Panc1 (cell line): ENCODE results near the gene MACROD1. TPM values are rescaled to one million over a fixed set of nuclear protein-coding genes. Genes with fewer than 3 reads are reported as not detected.

ENCODE experiments used
- ATAC-seq: fragments of 200-7000 bp; cut with Tn5 transposase; 2 replicates; pipeline ENCODE4 v1.9.1; 2020; ENCODE audit warnings: mild to moderate bottlenecking, moderate library complexity
- BruUV-seq: library from RNA; stranded (reverse); fragments of 400-500 nt; replicated peaks from 2 replicates; lab custom pipeline; 2021; lab: Mats Ljungman, UMichigan
- CTCF ChIA-PET: fragments of 300-600 bp; sonication (Branson Sonifier 250); formaldehyde crosslinking; loops from one replicate; lab custom pipeline; 2022; ENCODE audit warnings: antibody characterized with exemption; lab: Charles Lee
- POLR2A ChIA-PET: fragments of 300-600 bp; sonication (Branson Sonifier 250); formaldehyde crosslinking; loops from one replicate; lab custom pipeline; 2022; ENCODE audit warnings: antibody characterized with exemption; lab: Charles Lee
- DNase-seq: peaks from one replicate; pipeline ENCODE4 v3.0.0-alpha.2; 2010; ENCODE audit warnings: low read depth, low spot score
- H3K27ac ChIP-seq: 2 replicates; pipeline ENCODE4 v1.5.1; 2011; ENCODE audit warnings: mild to moderate bottlenecking, low read length, inconsistent platforms
- H3K27me3 ChIP-seq: fragments of 200-500 bp; sonication (Bioruptor generic); 2 replicates; pipeline ENCODE4 v1.6.0; 2014; ENCODE audit warnings: low read length, inconsistent platforms; ENCODE audit not compliant: control insufficient read depth, insufficient read depth
- H3K36me3 ChIP-seq: fragments of 200-500 bp; sonication (Bioruptor generic); 2 replicates; pipeline ENCODE4 v1.5.1; 2014; ENCODE audit warnings: inconsistent platforms, mild to moderate bottlenecking, low read length, moderate library complexity; ENCODE audit not compliant: control insufficient read depth, insufficient read depth
- H3K4me1 ChIP-seq: 2 replicates; pipeline ENCODE4 v1.5.1; 2011; ENCODE audit warnings: inconsistent platforms, mild to moderate bottlenecking, low read length, moderate library complexity; ENCODE audit not compliant: control insufficient read depth, insufficient read depth
- H3K4me3 ChIP-seq, 2 experiments: 2 replicates each; pipeline ENCODE4 v1.5.1; 2011 to 2012; ENCODE audit warnings: low read depth in 2 of 2, low read length in 2 of 2, mild to moderate bottlenecking in 2 of 2, inconsistent platforms in 1 of 2, moderate library complexity in 1 of 2
- H3K9me3 ChIP-seq: fragments of 200-500 bp; sonication (Bioruptor generic); 2 replicates; pipeline ENCODE4 v1.5.1; 2014; ENCODE audit warnings: low read depth, mild to moderate bottlenecking, inconsistent platforms, low read length, moderate library complexity; ENCODE audit not compliant: control insufficient read depth, insufficient read depth
- CTCF ChIP-seq: fragments of 450-650 bp; IDR thresholded peaks from 2 replicates; pipeline ENCODE4 v1.5.1; 2017; ENCODE audit warnings: mild to moderate bottlenecking
- POLR2AphosphoS5 ChIP-seq: IDR thresholded peaks from 2 replicates; pipeline ENCODE4 v1.6.1; 2012; ENCODE audit warnings: mild to moderate bottlenecking, low read depth, low read length, moderate library complexity
- REST ChIP-seq, 2 experiments: IDR thresholded peaks; 2 replicates each; pipeline ENCODE4 v1.6.1; 2011 to 2012; ENCODE audit warnings: low read depth in 2 of 2, control low read depth in 1 of 2, low read length in 1 of 2, mild to moderate bottlenecking in 1 of 2, moderate library complexity in 1 of 2; ENCODE audit not compliant: insufficient read depth in 1 of 2
- SIN3A ChIP-seq: IDR thresholded peaks from 2 replicates; pipeline ENCODE4 v1.6.1; 2012; ENCODE audit warnings: low read depth, mild to moderate bottlenecking, low read length, moderate library complexity, borderline replicate concordance; ENCODE audit not compliant: insufficient read depth
- TCF7L2 ChIP-seq: IDR thresholded peaks from 2 replicates; pipeline ENCODE4 v1.6.1; 2011; ENCODE audit warnings: mild to moderate bottlenecking, low read depth, low read length, inconsistent platforms
- in situ Hi-C: cut with HindIII; loops from 2 replicates; pipeline ENCODE4 v1.10.0; 2016; ENCODE audit warnings: low sequenced_read_pairs, low pct_unique_long_range_greater_than_20kb
- intact Hi-C: fragments of 100-400 bp; cut with micrococcal nuclease; formaldehyde crosslinking; loops from one replicate; pipeline ENCODE4 v1.10.0; 2022; ENCODE audit not compliant: unreplicated experiment
- total RNA-seq: library from RNA; stranded (reverse); gene quantifications from one replicate; pipeline ENCODE4 v1.2.1, GENCODE V29; 2021; ENCODE audit not compliant: unreplicated experiment

MACROD1 gene
- total RNA-seq, 1 experiment from 2014 or later, result 16.8 TPM

- ChIA-PET POLR2A (interaction anchor here (0.5 to 0.6 kb wide), 2 partner anchors 14 to 84 kb away, joined by 3 to 4 read pairs; no protein-coding TSS in a partner anchor), CTCF (no interaction called here)
- Histone ChIP-seq H3K4me3 (no peak overlapping the region), H3K27ac (no peak overlapping the region), H3K4me1 (peaks cover 19% of the 10 kb centered on the region), H3K36me3 (no peaks in the 10 kb centered on the region), H3K9me3 (no peaks in the 10 kb centered on the region), H3K27me3 (no peaks in the 10 kb centered on the region)
- BruUV-seq, result no TSS peak
- intact Hi-C loops, result no loop called here
- in situ Hi-C loops, result no loop called here
- TF ChIP-seq REST (IDR thresholded peaks at IDR 0.05; ENCODE audit: insufficient read depth in 1 of 2, low read depth in 2 of 2, low read length in 1 of 2) (no peak), POLR2AphosphoS5 (no peak), SIN3A (no peak), TCF7L2 (no peak), CTCF (no peak)
- DNase-seq (no peak), ATAC-seq (no peak)
These were observed 37.5 kb downstream of the MACROD1 start for GRCh38 chr11:64128255-64129006.

- H3K27me3 ChIP-seq, result no peaks in the 10 kb centered on the region
- peaks cover 14% of the 10 kb centered on the region for H3K4me1 ChIP-seq
- no peaks in the 10 kb centered on the region for H3K36me3 ChIP-seq
- no peaks in the 10 kb centered on the region for H3K9me3 ChIP-seq
- no peak overlapping the region for H3K27ac ChIP-seq
- no TSS peak for BruUV-seq
- ATAC-seq (no peak), DNase-seq (no peak)
- ChIA-PET CTCF (no interaction called here), POLR2A (interaction anchor here (0.7 kb wide), 1 partner anchor 264 kb away, joined by 4 read pairs; no protein-coding TSS in a partner anchor)
- TF ChIP-seq CTCF, result no peak
- no peak for TF ChIP-seq SIN3A
- TF ChIP-seq TCF7L2, result no peak
- no peak for TF ChIP-seq REST (IDR thresholded peaks at IDR 0.05; ENCODE audit: insufficient read depth in 1 of 2, low read depth in 2 of 2, low read length in 1 of 2)
- TF ChIP-seq POLR2AphosphoS5, result no peak
- in situ Hi-C loops (no loop called here), intact Hi-C loops (no loop called here)
- H3K4me3 ChIP-seq, result no peak overlapping the region
These were observed 38.4 kb downstream of the MACROD1 start for GRCh38 chr11:64127267-64128072.
